Nephron (organoid): ENCODE results near the gene CACNB1.
"Not testable (repeated sequence)": the region's sequence is repeated elsewhere in the genome, so short reads cannot be mapped to it uniquely, and the experiment has no call there.

Experiments
- H3K27ac Mint-ChIP-seq, 3 experiments: 2 replicates each; pipeline ENCODE4 v1.8.0; 2020; ENCODE audit warnings: mixed read lengths in 3 of 3, mild to moderate bottlenecking in 2 of 3, moderate library complexity in 1 of 3
- H3K27me3 Mint-ChIP-seq: 2 replicates; pipeline ENCODE4 v1.8.0; 2021; ENCODE audit warnings: low read depth, mild to moderate bottlenecking, moderate library complexity, mixed read lengths
- H3K36me3 Mint-ChIP-seq: 2 replicates; pipeline ENCODE4 v1.8.0; 2020; ENCODE audit warnings: low read depth, mixed read lengths
- H3K4me1 Mint-ChIP-seq: 2 replicates; pipeline ENCODE4 v1.8.0; 2020; ENCODE audit warnings: mixed read lengths
- H3K4me3 Mint-ChIP-seq, 3 experiments: 2 replicates each; pipeline ENCODE4 v1.8.0; 2020; ENCODE audit warnings: mild to moderate bottlenecking in 3 of 3, mixed read lengths in 3 of 3, moderate library complexity in 2 of 3
- H3K9me3 Mint-ChIP-seq: 2 replicates; pipeline ENCODE4 v1.8.0; 2020; ENCODE audit warnings: mixed read lengths
- CTCF ChIP-seq, 3 experiments: fragments of 200-600 bp; sonication (generic); IDR thresholded peaks; one replicate each; pipeline ENCODE4 v1.5.0; 2021; ENCODE audit warnings: antibody characterized with exemption in 3 of 3; ENCODE audit not compliant: unreplicated experiment in 3 of 3

Gene CACNB1

DNA sequence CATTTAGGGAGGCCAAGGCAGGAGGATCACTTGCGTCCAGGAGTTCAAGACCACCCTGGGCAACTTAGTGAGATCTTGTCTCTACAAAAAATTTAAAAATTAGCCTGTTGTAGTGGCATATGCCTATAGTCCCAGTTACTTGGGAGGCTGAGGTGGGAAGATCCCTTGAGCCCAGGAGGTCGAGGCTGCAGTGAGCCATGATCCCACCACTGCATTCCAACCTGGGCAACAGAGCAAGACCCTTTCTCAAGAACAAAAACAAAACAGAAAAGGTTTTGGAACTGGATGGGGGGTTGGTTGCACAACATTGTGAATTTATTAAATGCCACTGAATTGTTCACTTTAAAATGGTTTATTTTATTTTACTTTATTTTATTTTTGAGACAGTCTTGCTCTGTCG, 67.3 kb downstream of the CACNB1 start:
- Mint-ChIP-seq H3K27ac (peak overlapping the region in 2 of 3 experiments; percentile 15 to 63), H3K36me3 (no peaks in the 10 kb centered on the region), H3K9me3 (no peaks in the 10 kb centered on the region), H3K4me1 (peaks cover 25% of the 10 kb centered on the region), H3K27me3 (peaks cover 15% of the 10 kb centered on the region), H3K4me3 (no peak overlapping the region)
- no peak for TF ChIP-seq CTCF (IDR thresholded peaks at IDR 0.05; ENCODE audit: unreplicated experiment in 3 of 3)

- not testable (repeated sequence) for H3K27me3 Mint-ChIP-seq, H3K9me3 Mint-ChIP-seq, H3K4me3 Mint-ChIP-seq, H3K36me3 Mint-ChIP-seq
- Mint-ChIP-seq H3K27ac (peak overlapping the region in 2 of 3 experiments; percentile 15 to 63), H3K4me1 (peaks cover 19% of the 10 kb centered on the region)
Observed at GRCh38 chr17:39129544-39129943, 67.9 kb downstream of the CACNB1 start.

DNA sequence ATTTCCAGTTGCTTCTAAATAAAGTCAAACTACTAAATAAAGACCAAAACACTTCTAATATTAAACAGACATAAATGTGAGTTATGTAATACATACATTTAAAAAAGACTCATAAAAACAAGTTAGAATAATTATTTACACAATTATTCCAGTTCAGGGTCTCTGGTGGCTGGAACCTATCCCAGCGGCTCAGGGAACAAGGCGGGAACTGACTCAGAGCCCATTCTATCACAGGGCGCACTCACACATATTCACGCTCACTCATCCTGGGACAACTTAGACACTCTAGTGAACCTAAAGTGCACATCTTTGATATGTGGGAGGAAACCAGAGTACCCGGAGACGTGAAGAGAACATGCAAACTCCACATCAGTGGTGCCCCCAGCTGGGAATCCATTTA, 71.0 kb downstream of the CACNB1 start:
- Mint-ChIP-seq H3K4me3 (no peak overlapping the region), H3K36me3 (no peaks in the 10 kb centered on the region), H3K9me3 (no peaks in the 10 kb centered on the region), H3K27me3 (peaks cover 4% of the 10 kb centered on the region), H3K4me1 (peaks cover 10% of the 10 kb centered on the region), H3K27ac (no peak overlapping the region)
- TF ChIP-seq CTCF (IDR thresholded peaks at IDR 0.05; ENCODE audit: unreplicated experiment in 3 of 3): no peak

GRCh38 chr17:39125143-39125875, 72.2 kb downstream of the CACNB1 start:
- H3K4me1 Mint-ChIP-seq: peaks cover 4% of the 10 kb centered on the region
- no peak for TF ChIP-seq CTCF (IDR thresholded peaks at IDR 0.05; ENCODE audit: unreplicated experiment in 3 of 3)
- no peak overlapping the region for H3K4me3 Mint-ChIP-seq
- H3K27ac Mint-ChIP-seq: no peak overlapping the region
- H3K36me3 Mint-ChIP-seq: no peaks in the 10 kb centered on the region
- no peaks in the 10 kb centered on the region for H3K9me3 Mint-ChIP-seq
- H3K27me3 Mint-ChIP-seq: peaks cover 4% of the 10 kb centered on the region

- no peak for TF ChIP-seq CTCF (IDR thresholded peaks at IDR 0.05; ENCODE audit: unreplicated experiment in 3 of 3)
- no peaks in the 10 kb centered on the region for H3K9me3 Mint-ChIP-seq
- peaks cover 4% of the 10 kb centered on the region for H3K27me3 Mint-ChIP-seq
- H3K27ac Mint-ChIP-seq: no peak overlapping the region
- H3K36me3 Mint-ChIP-seq: no peaks in the 10 kb centered on the region
- H3K4me3 Mint-ChIP-seq: no peak overlapping the region
- no peaks in the 10 kb centered on the region for H3K4me1 Mint-ChIP-seq
Observed at GRCh38 chr17:39123627-39124026, 73.8 kb downstream of the CACNB1 start.
